ENCODE data around the gene MDC1.

The MDC1 gene

DNA sequence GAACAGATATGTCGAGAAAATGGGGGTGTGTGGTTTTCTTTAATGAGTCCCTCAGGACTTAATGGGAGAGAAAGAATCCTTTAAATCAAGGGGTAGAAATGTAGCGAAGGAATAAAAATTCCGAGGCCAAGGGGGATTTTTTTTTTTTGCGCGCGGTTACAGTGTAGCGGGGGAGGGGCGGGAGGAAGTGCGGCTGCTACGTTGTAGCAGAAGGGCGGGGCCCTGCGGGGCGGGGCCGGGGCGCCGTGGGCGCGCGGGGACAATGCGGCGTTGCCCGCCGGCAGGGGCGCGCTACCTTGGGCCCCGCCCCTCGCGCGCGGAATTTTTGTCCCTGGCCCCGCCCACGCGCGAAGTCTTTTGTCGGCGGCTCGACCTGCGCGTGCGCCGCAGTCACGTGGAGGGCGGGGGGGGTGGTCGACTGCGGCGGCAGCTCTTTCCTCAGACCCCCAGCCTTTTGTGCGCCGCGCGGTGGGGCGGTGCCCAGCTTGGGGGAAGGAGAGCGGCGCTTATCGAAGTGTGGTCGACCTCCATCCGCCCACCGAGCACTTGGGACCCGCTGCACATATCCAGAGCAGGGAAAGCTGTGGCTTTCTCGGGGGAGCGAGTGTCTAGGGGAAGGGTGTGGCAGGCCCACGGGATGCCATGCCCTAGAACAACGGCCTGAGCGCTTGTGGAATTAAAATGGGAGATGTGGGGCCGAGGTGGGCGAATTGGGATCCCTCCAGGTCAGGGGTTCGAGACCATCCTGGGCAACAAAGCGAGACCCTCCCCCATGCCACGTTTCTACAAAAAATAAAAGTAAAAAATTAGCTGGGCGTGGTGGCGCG lies 4.3 kb upstream of the MDC1 start (continued):
- TF ChIP-seq, protein P1, sequence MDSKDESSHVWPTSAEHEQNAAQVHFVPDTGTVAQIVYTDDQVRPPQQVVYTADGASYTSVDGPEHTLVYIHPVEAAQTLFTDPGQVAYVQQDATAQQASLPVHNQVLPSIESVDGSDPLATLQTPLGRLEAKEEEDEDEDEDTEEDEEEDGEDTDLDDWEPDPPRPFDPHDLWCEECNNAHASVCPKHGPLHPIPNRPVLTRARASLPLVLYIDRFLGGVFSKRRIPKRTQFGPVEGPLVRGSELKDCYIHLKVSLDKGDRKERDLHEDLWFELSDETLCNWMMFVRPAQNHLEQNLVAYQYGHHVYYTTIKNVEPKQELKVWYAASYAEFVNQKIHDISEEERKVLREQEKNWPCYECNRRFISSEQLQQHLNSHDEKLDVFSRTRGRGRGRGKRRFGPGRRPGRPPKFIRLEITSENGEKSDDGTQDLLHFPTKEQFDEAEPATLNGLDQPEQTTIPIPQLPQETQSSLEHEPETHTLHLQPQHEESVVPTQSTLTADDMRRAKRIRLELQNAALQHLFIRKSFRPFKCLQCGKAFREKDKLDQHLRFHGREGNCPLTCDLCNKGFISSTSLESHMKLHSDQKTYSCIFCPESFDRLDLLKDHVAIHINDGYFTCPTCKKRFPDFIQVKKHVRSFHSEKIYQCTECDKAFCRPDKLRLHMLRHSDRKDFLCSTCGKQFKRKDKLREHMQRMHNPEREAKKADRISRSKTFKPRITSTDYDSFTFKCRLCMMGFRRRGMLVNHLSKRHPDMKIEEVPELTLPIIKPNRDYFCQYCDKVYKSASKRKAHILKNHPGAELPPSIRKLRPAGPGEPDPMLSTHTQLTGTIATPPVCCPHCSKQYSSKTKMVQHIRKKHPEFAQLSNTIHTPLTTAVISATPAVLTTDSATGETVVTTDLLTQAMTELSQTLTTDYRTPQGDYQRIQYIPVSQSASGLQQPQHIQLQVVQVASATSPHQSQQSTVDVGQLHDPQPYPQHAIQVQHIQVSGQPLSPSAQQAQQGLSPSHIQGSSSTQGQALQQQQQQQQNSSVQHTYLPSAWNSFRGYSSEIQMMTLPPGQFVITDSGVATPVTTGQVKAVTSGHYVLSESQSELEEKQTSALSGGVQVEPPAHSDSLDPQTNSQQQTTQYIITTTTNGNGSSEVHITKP (tag by site-specific recombination; IDR thresholded peaks at IDR 0.05) = peak; percentile 84
- TF ChIP-seq MZF1 (tag by site-specific recombination; IDR thresholded peaks at IDR 0.05; ENCODE audit: borderline replicate concordance) = peak; percentile 77
- no peak for TF ChIP-seq ZNF791 (tag by site-specific recombination; IDR thresholded peaks at IDR 0.05)
- TF ChIP-seq ZNF514 (tag by site-specific recombination; IDR thresholded peaks at IDR 0.05) = no peak
- TF ChIP-seq ZNF423 (tag by site-specific recombination; IDR thresholded peaks at IDR 0.05) = no peak
- peak; percentile 43 for TF ChIP-seq ZNF843 (tag by site-specific recombination; IDR thresholded peaks at IDR 0.05)
- TF ChIP-seq ZNF585B (tag by site-specific recombination; IDR thresholded peaks at IDR 0.05) = no peak
- TF ChIP-seq, protein P2, sequence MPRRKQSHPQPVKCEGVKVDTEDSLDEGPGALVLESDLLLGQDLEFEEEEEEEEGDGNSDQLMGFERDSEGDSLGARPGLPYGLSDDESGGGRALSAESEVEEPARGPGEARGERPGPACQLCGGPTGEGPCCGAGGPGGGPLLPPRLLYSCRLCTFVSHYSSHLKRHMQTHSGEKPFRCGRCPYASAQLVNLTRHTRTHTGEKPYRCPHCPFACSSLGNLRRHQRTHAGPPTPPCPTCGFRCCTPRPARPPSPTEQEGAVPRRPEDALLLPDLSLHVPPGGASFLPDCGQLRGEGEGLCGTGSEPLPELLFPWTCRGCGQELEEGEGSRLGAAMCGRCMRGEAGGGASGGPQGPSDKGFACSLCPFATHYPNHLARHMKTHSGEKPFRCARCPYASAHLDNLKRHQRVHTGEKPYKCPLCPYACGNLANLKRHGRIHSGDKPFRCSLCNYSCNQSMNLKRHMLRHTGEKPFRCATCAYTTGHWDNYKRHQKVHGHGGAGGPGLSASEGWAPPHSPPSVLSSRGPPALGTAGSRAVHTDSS (tag by site-specific recombination; IDR thresholded peaks at IDR 0.05) = no peak
- no peak for TF ChIP-seq ZFP41 (tag by site-specific recombination; IDR thresholded peaks at IDR 0.05; ENCODE audit: borderline replicate concordance)
- peak; percentile 10; the same call in 1 of the 2 replicates for TF ChIP-seq KLF16 (tag by site-specific recombination; IDR thresholded peaks at IDR 0.05)
- no peak for TF ChIP-seq ZNF223 (tag by site-specific recombination; IDR thresholded peaks at IDR 0.05)
- TF ChIP-seq ZNF140 (tag by site-specific recombination; IDR thresholded peaks at IDR 0.05) = no peak
- no peak for TF ChIP-seq ZNF394 (tag by site-specific recombination; IDR thresholded peaks at IDR 0.05; ENCODE audit: borderline replicate concordance)
- no peak for TF ChIP-seq ZBTB17 (tag by site-specific recombination; IDR thresholded peaks at IDR 0.05)
- no peak for TF ChIP-seq ZFP3 (tag by site-specific recombination; IDR thresholded peaks at IDR 0.05; ENCODE audit: low read depth)
- TF ChIP-seq ZNF701 (tag by site-specific recombination; IDR thresholded peaks at IDR 0.05) = no peak
- peak; percentile 87 for TF ChIP-seq KLF10 (tag by site-specific recombination; IDR thresholded peaks at IDR 0.05)
- no peak; the same call in 1 of the 2 replicates for TF ChIP-seq ZNF645 (tag by site-specific recombination; IDR thresholded peaks at IDR 0.05)

GRCh38 chr6:30720738-30721197 lies 3.7 kb upstream of the MDC1 start:
- peak overlapping the region; percentile 87 for H3K4me3 ChIP-seq (ENCODE audit: low read depth, low read length)
- ChIA-PET CTCF (interaction anchor here (0.6 to 18.7 kb wide), 8 partner anchors 10 to 673 kb away, joined by 4 to 692 read pairs (median 14); partner anchors contain the start of genes DHX16 and NRM), POLR2A (interaction anchor here (0.6 to 10.1 kb wide), 25 partner anchors 8 to 337 kb away, joined by 3 to 235 read pairs (median 4); partner anchors contain the start of genes DHX16, GNL1, GTF2H4 and IER3)
- H3K36me3 ChIP-seq (ENCODE audit: control insufficient read depth in 2 of 2, insufficient read depth in 1 of 2, low read length in 2 of 2) = peaks cover 15 to 44% of the 10 kb centered on the region in 2 experiments
- peaks cover 6% of the 10 kb centered on the region for H3K4me1 ChIP-seq (ENCODE audit: control insufficient read depth, insufficient read depth, low read length)
- H3K27ac ChIP-seq (ENCODE audit: extremely low read depth, low read depth, low read length) = peak overlapping the region; percentile 93
- no peaks in the 10 kb centered on the region for H3K9me3 ChIP-seq (ENCODE audit: control insufficient read depth, insufficient read depth, low read depth, low read length)
- TF ChIP-seq ZNF324 (tag by site-specific recombination; IDR thresholded peaks at IDR 0.05) (no peak), ZNF174 (tag by site-specific recombination; IDR thresholded peaks at IDR 0.05) (no peak), ZFP37 (tag by site-specific recombination; IDR thresholded peaks at IDR 0.05) (no peak), ZNF140 (tag by site-specific recombination; IDR thresholded peaks at IDR 0.05) (no peak), ZBTB20 (tag by site-specific recombination; IDR thresholded peaks at IDR 0.05) (no peak), ZNF549 (tag by site-specific recombination; IDR thresholded peaks at IDR 0.05) (no peak), ZNF514 (tag by site-specific recombination; IDR thresholded peaks at IDR 0.05) (no peak), ZNF585B (tag by site-specific recombination; IDR thresholded peaks at IDR 0.05) (no peak)
- TF ChIP-seq, protein P3, sequence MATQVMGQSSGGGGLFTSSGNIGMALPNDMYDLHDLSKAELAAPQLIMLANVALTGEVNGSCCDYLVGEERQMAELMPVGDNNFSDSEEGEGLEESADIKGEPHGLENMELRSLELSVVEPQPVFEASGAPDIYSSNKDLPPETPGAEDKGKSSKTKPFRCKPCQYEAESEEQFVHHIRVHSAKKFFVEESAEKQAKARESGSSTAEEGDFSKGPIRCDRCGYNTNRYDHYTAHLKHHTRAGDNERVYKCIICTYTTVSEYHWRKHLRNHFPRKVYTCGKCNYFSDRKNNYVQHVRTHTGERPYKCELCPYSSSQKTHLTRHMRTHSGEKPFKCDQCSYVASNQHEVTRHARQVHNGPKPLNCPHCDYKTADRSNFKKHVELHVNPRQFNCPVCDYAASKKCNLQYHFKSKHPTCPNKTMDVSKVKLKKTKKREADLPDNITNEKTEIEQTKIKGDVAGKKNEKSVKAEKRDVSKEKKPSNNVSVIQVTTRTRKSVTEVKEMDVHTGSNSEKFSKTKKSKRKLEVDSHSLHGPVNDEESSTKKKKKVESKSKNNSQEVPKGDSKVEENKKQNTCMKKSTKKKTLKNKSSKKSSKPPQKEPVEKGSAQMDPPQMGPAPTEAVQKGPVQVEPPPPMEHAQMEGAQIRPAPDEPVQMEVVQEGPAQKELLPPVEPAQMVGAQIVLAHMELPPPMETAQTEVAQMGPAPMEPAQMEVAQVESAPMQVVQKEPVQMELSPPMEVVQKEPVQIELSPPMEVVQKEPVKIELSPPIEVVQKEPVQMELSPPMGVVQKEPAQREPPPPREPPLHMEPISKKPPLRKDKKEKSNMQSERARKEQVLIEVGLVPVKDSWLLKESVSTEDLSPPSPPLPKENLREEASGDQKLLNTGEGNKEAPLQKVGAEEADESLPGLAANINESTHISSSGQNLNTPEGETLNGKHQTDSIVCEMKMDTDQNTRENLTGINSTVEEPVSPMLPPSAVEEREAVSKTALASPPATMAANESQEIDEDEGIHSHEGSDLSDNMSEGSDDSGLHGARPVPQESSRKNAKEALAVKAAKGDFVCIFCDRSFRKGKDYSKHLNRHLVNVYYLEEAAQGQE (tag by site-specific recombination; IDR thresholded peaks at IDR 0.05) = no peak
